DOHH2 (cell line): ENCODE data around the gene PDE11A.

ENCODE experiments used
- CTCF ChIP-seq: fragments of 200-600 bp; sonication (generic); IDR thresholded peaks from one replicate; pipeline ENCODE4 v1.5.1; 2014; ENCODE audit warnings: antibody characterized with exemption, mild to moderate bottlenecking, low read depth, low read length; ENCODE audit not compliant: poor library complexity, severe bottlenecking
- EZH2phosphoT487 ChIP-seq: fragments of 200-600 bp; sonication (generic); IDR thresholded peaks from 2 replicates; pipeline ENCODE4 v1.6.1; 2017; ENCODE audit warnings: borderline replicate concordance, mild to moderate bottlenecking, antibody characterized with exemption, low read length, moderate library complexity, mixed read lengths

DNA sequence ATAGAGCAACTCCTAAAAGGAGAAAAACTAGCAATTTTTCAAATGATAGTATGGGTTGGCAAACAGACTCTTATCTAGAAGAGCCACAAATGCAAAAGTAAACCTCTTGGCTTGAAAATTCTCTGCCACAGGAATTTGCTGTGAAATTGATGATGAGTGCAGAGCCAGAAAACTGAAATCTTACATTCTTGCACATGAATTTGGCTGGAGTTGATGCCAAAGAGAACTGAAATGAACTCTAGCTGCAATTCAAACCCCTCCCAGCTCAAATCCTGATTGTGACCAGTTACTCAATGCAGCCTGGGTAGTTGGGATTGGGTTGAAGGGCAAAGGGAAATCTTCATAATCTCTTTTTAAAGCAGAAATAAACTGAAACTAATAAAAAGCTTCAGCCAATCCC lies 266.6 kb downstream of the PDE11A start:
- TF ChIP-seq CTCF (no peak), EZH2phosphoT487 (no peak)
